ENCODE measurements around the gene ALDH4A1. TPM values are rescaled to one million over a fixed set of nuclear protein-coding genes. Genes with fewer than 3 reads are reported as not detected.
A peak's percentile ranks its signal among the peaks of the same experiment; 100 is the strongest.

Gene ALDH4A1
- polyA plus RNA-seq, 4 donors, result 0.22 to 6.3 (median 1.3) TPM

GRCh38 chr1:18890706-18891425 lies 11.5 kb downstream of the ALDH4A1 start:
- DNase-seq (no peak), FAIRE-seq (no peak)
- H3K27ac ChIP-seq (ENCODE audit: low read depth in 1 of 3, low read length in 2 of 3), result no peak overlapping the region
- H3K27me3 ChIP-seq (ENCODE audit: control insufficient read depth in 3 of 3, insufficient read depth in 3 of 3, low read length in 3 of 3), result peaks cover 0 to 28% (median 0%) of the 10 kb centered on the region in 3 donors
- no peaks in the 10 kb centered on the region for H3K36me3 ChIP-seq (ENCODE audit: control insufficient read depth in 3 of 3, insufficient read depth in 2 of 3, low read depth in 1 of 3, low read length in 3 of 3)
- H3K4me3 ChIP-seq (ENCODE audit: low read depth in 1 of 3, low read length in 3 of 3), result no peak overlapping the region
- 56 to 69% (median 61%) methylated on average over 6 of the region's 6 CpGs for WGBS, 3 donors
- H3K9me3 ChIP-seq (ENCODE audit: control insufficient read depth in 2 of 2, insufficient read depth in 1 of 2, low read depth in 1 of 2, low read length in 1 of 2), result no peaks in the 10 kb centered on the region
- H3K4me1 ChIP-seq (ENCODE audit: control insufficient read depth in 3 of 3, insufficient read depth in 2 of 3, low read depth in 1 of 3, low read length in 2 of 3), result no peaks in the 10 kb centered on the region

- no peaks in the 10 kb centered on the region for H3K4me1 ChIP-seq (ENCODE audit: control insufficient read depth in 3 of 3, insufficient read depth in 2 of 3, low read depth in 1 of 3, low read length in 2 of 3)
- no peak overlapping the region for H3K27ac ChIP-seq (ENCODE audit: low read depth in 1 of 3, low read length in 2 of 3)
- peaks cover 0 to 8% (median 0%) of the 10 kb centered on the region in 3 donors for H3K27me3 ChIP-seq (ENCODE audit: control insufficient read depth in 3 of 3, insufficient read depth in 3 of 3, low read length in 3 of 3)
- H3K4me3 ChIP-seq (ENCODE audit: low read depth in 1 of 3, low read length in 3 of 3), result no peak overlapping the region
- no peaks in the 10 kb centered on the region for H3K36me3 ChIP-seq (ENCODE audit: control insufficient read depth in 3 of 3, insufficient read depth in 2 of 3, low read depth in 1 of 3, low read length in 3 of 3)
- peak in 1 of 2 donors; percentile 65 for DNase-seq
- no peaks in the 10 kb centered on the region for H3K9me3 ChIP-seq (ENCODE audit: control insufficient read depth in 2 of 2, insufficient read depth in 1 of 2, low read depth in 1 of 2, low read length in 1 of 2)
- FAIRE-seq, result no peak
- WGBS, 3 donors, result 77 to 96% (median 80%) methylated on average over 1 of the region's 1 CpG
Measured at GRCh38 chr1:18886003-18886335, 16.4 kb downstream of the ALDH4A1 start.

GRCh38 chr1:18885311-18886002 lies 16.9 kb downstream of the ALDH4A1 start:
- no peak overlapping the region for H3K27ac ChIP-seq (ENCODE audit: low read depth in 1 of 3, low read length in 2 of 3)
- WGBS, 3 donors, result 88 to 92% (median 89%) methylated on average over 17 of the region's 17 CpGs
- H3K9me3 ChIP-seq (ENCODE audit: control insufficient read depth in 2 of 2, insufficient read depth in 1 of 2, low read depth in 1 of 2, low read length in 1 of 2), result no peaks in the 10 kb centered on the region
- H3K4me1 ChIP-seq (ENCODE audit: control insufficient read depth in 3 of 3, insufficient read depth in 2 of 3, low read depth in 1 of 3, low read length in 2 of 3), result no peaks in the 10 kb centered on the region
- FAIRE-seq (no peak), DNase-seq (no peak)
- H3K27me3 ChIP-seq (ENCODE audit: control insufficient read depth in 3 of 3, insufficient read depth in 3 of 3, low read length in 3 of 3), result peaks cover 0 to 8% (median 0%) of the 10 kb centered on the region in 3 donors
- H3K36me3 ChIP-seq (ENCODE audit: control insufficient read depth in 3 of 3, insufficient read depth in 2 of 3, low read depth in 1 of 3, low read length in 3 of 3), result no peaks in the 10 kb centered on the region
- H3K4me3 ChIP-seq (ENCODE audit: low read depth in 1 of 3, low read length in 3 of 3), result no peak overlapping the region

GRCh38 chr1:18884727-18885126 lies 17.6 kb downstream of the ALDH4A1 start:
- Histone ChIP-seq H3K4me3 (ENCODE audit: low read depth in 1 of 3, low read length in 3 of 3) (no peak overlapping the region), H3K4me1 (ENCODE audit: control insufficient read depth in 3 of 3, insufficient read depth in 2 of 3, low read depth in 1 of 3, low read length in 2 of 3) (no peaks in the 10 kb centered on the region), H3K27ac (ENCODE audit: low read depth in 1 of 3, low read length in 2 of 3) (no peak overlapping the region), H3K36me3 (ENCODE audit: control insufficient read depth in 3 of 3, insufficient read depth in 2 of 3, low read depth in 1 of 3, low read length in 3 of 3) (no peaks in the 10 kb centered on the region), H3K27me3 (ENCODE audit: control insufficient read depth in 3 of 3, insufficient read depth in 3 of 3, low read length in 3 of 3) (peaks cover 0 to 9% (median 0%) of the 10 kb centered on the region in 3 donors), H3K9me3 (ENCODE audit: control insufficient read depth in 2 of 2, insufficient read depth in 1 of 2, low read depth in 1 of 2, low read length in 1 of 2) (no peaks in the 10 kb centered on the region)
- DNase-seq (no peak), FAIRE-seq (no peak)
- 87 to 89% (median 88%) methylated on average over 6 of the region's 6 CpGs for WGBS, 3 donors

GRCh38 chr1:18884419-18884717 lies 18.0 kb downstream of the ALDH4A1 start:
- DNase-seq (no peak), FAIRE-seq (no peak)
- 46 to 62% (median 51%) methylated on average over 4 of the region's 4 CpGs for WGBS, 3 donors
- H3K27ac ChIP-seq (ENCODE audit: low read depth in 1 of 3, low read length in 2 of 3), result no peak overlapping the region
- H3K9me3 ChIP-seq (ENCODE audit: control insufficient read depth in 2 of 2, insufficient read depth in 1 of 2, low read depth in 1 of 2, low read length in 1 of 2), result no peaks in the 10 kb centered on the region
- H3K4me3 ChIP-seq (ENCODE audit: low read depth in 1 of 3, low read length in 3 of 3), result no peak overlapping the region
- peaks cover 0 to 7% (median 0%) of the 10 kb centered on the region in 3 donors for H3K27me3 ChIP-seq (ENCODE audit: control insufficient read depth in 3 of 3, insufficient read depth in 3 of 3, low read length in 3 of 3)
- H3K36me3 ChIP-seq (ENCODE audit: control insufficient read depth in 3 of 3, insufficient read depth in 2 of 3, low read depth in 1 of 3, low read length in 3 of 3), result no peaks in the 10 kb centered on the region
- no peaks in the 10 kb centered on the region for H3K4me1 ChIP-seq (ENCODE audit: control insufficient read depth in 3 of 3, insufficient read depth in 2 of 3, low read depth in 1 of 3, low read length in 2 of 3)

- H3K27me3 ChIP-seq (ENCODE audit: control insufficient read depth in 3 of 3, insufficient read depth in 3 of 3, low read length in 3 of 3), result peaks cover 0 to 7% (median 0%) of the 10 kb centered on the region in 3 donors
- no peaks in the 10 kb centered on the region for H3K36me3 ChIP-seq (ENCODE audit: control insufficient read depth in 3 of 3, insufficient read depth in 2 of 3, low read depth in 1 of 3, low read length in 3 of 3)
- WGBS, 3 donors, result 37 to 53% (median 43%) methylated on average over 14 of the region's 14 CpGs
- H3K27ac ChIP-seq (ENCODE audit: low read depth in 1 of 3, low read length in 2 of 3), result no peak overlapping the region
- no peaks in the 10 kb centered on the region for H3K9me3 ChIP-seq (ENCODE audit: control insufficient read depth in 2 of 2, insufficient read depth in 1 of 2, low read depth in 1 of 2, low read length in 1 of 2)
- FAIRE-seq (no peak), DNase-seq (peak; percentile 55 to 61)
- H3K4me3 ChIP-seq (ENCODE audit: low read depth in 1 of 3, low read length in 3 of 3), result no peak overlapping the region
- H3K4me1 ChIP-seq (ENCODE audit: control insufficient read depth in 3 of 3, insufficient read depth in 2 of 3, low read depth in 1 of 3, low read length in 2 of 3), result no peaks in the 10 kb centered on the region
Measured at GRCh38 chr1:18883636-18884418, 18.5 kb downstream of the ALDH4A1 start.

- Histone ChIP-seq H3K9me3 (ENCODE audit: control insufficient read depth in 2 of 2, insufficient read depth in 1 of 2, low read depth in 1 of 2, low read length in 1 of 2) (no peaks in the 10 kb centered on the region), H3K27me3 (ENCODE audit: control insufficient read depth in 3 of 3, insufficient read depth in 3 of 3, low read length in 3 of 3) (peaks cover 0 to 7% (median 0%) of the 10 kb centered on the region in 3 donors), H3K4me3 (ENCODE audit: low read depth in 1 of 3, low read length in 3 of 3) (no peak overlapping the region), H3K4me1 (ENCODE audit: control insufficient read depth in 3 of 3, insufficient read depth in 2 of 3, low read depth in 1 of 3, low read length in 2 of 3) (no peaks in the 10 kb centered on the region), H3K27ac (ENCODE audit: low read depth in 1 of 3, low read length in 2 of 3) (no peak overlapping the region), H3K36me3 (ENCODE audit: control insufficient read depth in 3 of 3, insufficient read depth in 2 of 3, low read depth in 1 of 3, low read length in 3 of 3) (no peaks in the 10 kb centered on the region)
- WGBS, 3 donors, result 91 to 96% (median 93%) methylated on average over 22 to 23 of the region's 23 CpGs
- DNase-seq, result no peak
- FAIRE-seq, result no peak
Measured at GRCh38 chr1:18883079-18883478, 19.3 kb downstream of the ALDH4A1 start.

GRCh38 chr1:18882486-18882885 lies 19.9 kb downstream of the ALDH4A1 start:
- no peaks in the 10 kb centered on the region for H3K36me3 ChIP-seq (ENCODE audit: control insufficient read depth in 3 of 3, insufficient read depth in 2 of 3, low read depth in 1 of 3, low read length in 3 of 3)
- 64 to 79% (median 76%) methylated on average over 8 of the region's 8 CpGs for WGBS, 3 donors
- H3K27ac ChIP-seq (ENCODE audit: low read depth in 1 of 3, low read length in 2 of 3), result no peak overlapping the region
- H3K27me3 ChIP-seq (ENCODE audit: control insufficient read depth in 3 of 3, insufficient read depth in 3 of 3, low read length in 3 of 3), result peaks cover 0 to 7% (median 0%) of the 10 kb centered on the region in 3 donors
- H3K4me3 ChIP-seq (ENCODE audit: low read depth in 1 of 3, low read length in 3 of 3), result no peak overlapping the region
- no peaks in the 10 kb centered on the region for H3K9me3 ChIP-seq (ENCODE audit: control insufficient read depth in 2 of 2, insufficient read depth in 1 of 2, low read depth in 1 of 2, low read length in 1 of 2)
- DNase-seq (no peak), FAIRE-seq (no peak)
- no peaks in the 10 kb centered on the region for H3K4me1 ChIP-seq (ENCODE audit: control insufficient read depth in 3 of 3, insufficient read depth in 2 of 3, low read depth in 1 of 3, low read length in 2 of 3)

All from small intestine (tissue), 7 donors.